GM18951 (cell line): Measurements from ENCODE around the gene DEPP1.

ENCODE experiments used
- POLR2A ChIP-seq: IDR thresholded peaks from 4 replicates; pipeline ENCODE4 v1.6.1; 2011; ENCODE audit warnings: mild to moderate bottlenecking; ENCODE audit not compliant: insufficient read length, insufficient read depth; ENCODE audit errors: extremely low read depth
- in situ Hi-C: fragments of 300-500 bp; cut with MboI; formaldehyde crosslinking; loops from one replicate; pipeline ENCODE4 v1.12.0; 2022; ENCODE audit warnings: low sequenced_read_pairs, mixed read lengths, inconsistent platforms; ENCODE audit not compliant: unreplicated experiment

DEPP1 gene

GRCh38 chr10:44971935-44972757 lies 6.5 kb downstream of the DEPP1 start:
- in situ Hi-C loops, result no loop called here
- no peak for TF ChIP-seq POLR2A

GRCh38 chr10:44971434-44971833 lies 7.2 kb downstream of the DEPP1 start:
- in situ Hi-C loops, result no loop called here
- no peak for TF ChIP-seq POLR2A

GRCh38 chr10:44970812-44971395 lies 7.7 kb downstream of the DEPP1 start:
- TF ChIP-seq POLR2A, result no peak
- in situ Hi-C loops, result no loop called here

GRCh38 chr10:44969854-44970253 lies 8.8 kb downstream of the DEPP1 start:
- TF ChIP-seq POLR2A, result no peak
- in situ Hi-C loops, result no loop called here

GRCh38 chr10:44968500-44969400 lies 9.9 kb downstream of the DEPP1 start:
- in situ Hi-C loops, result no loop called here
- TF ChIP-seq POLR2A, result no peak

GRCh38 chr10:44968091-44968490 lies 10.5 kb downstream of the DEPP1 start:
- no peak for TF ChIP-seq POLR2A
- in situ Hi-C loops, result no loop called here

- TF ChIP-seq POLR2A, result no peak
- in situ Hi-C loops, result no loop called here
Measured at GRCh38 chr10:44967616-44968015, 11.0 kb downstream of the DEPP1 start.

GRCh38 chr10:44966816-44967509 lies 11.6 kb downstream of the DEPP1 start:
- in situ Hi-C loops, result no loop called here
- TF ChIP-seq POLR2A, result no peak

GRCh38 chr10:44966129-44966815 lies 12.3 kb downstream of the DEPP1 start:
- TF ChIP-seq POLR2A, result no peak
- in situ Hi-C loops, result no loop called here

- TF ChIP-seq POLR2A, result no peak
- in situ Hi-C loops, result no loop called here
Measured at GRCh38 chr10:44965651-44966097, 12.9 kb downstream of the DEPP1 start.

- in situ Hi-C loops, result no loop called here
- no peak for TF ChIP-seq POLR2A
Measured at GRCh38 chr10:44965104-44965503, 13.5 kb downstream of the DEPP1 start.
